A673 (cell line): ENCODE results near the gene TMEM266.

Source experiments
- CTCF ChIP-seq: fragments of 300-800, 200-600 bp; sonication (generic); conservative IDR thresholded peaks from 2 replicates; pipeline ENCODE4 v1.5.1; 2017; ENCODE audit warnings: low read depth, mild to moderate bottlenecking, antibody characterized with exemption, low read length, moderate library complexity, mixed read lengths
- EZH2 ChIP-seq: fragments of 200-600 bp; sonication (generic); IDR thresholded peaks from 2 replicates; pipeline ENCODE4 v1.6.1; 2017; ENCODE audit warnings: borderline replicate concordance, low read depth, mild to moderate bottlenecking, mixed read lengths, antibody characterized with exemption, low read length; ENCODE audit not compliant: poor library complexity, severe bottlenecking

- TF ChIP-seq CTCF (peak; percentile 98), EZH2 (no peak)
Observed at GRCh38 chr15:76147906-76148570, 88.3 kb downstream of the TMEM266 start.
